Pons (tissue), 1 donor: ENCODE measurements around the gene ZNF689.
"Not testable (repeated sequence)": the region's sequence is repeated elsewhere in the genome, so short reads cannot be mapped to it uniquely, and the experiment has no call there.

ENCODE experiments used
- DNase-seq: peaks from one replicate; pipeline ENCODE4 v3.0.0-alpha.2; 2016; ENCODE audit warnings: low spot score

The ZNF689 gene

GRCh38 chr16:30600215-30600614 is 10.0 kb downstream of the ZNF689 start:
- DNase-seq = no peak

- DNase-seq = no peak
Observed at GRCh38 chr16:30592871-30593270, 17.3 kb downstream of the ZNF689 start.

GRCh38 chr16:30590869-30591268 is 19.3 kb downstream of the ZNF689 start:
- DNase-seq = not testable (repeated sequence)

- DNase-seq = not testable (repeated sequence)
Observed at GRCh38 chr16:30589582-30589981, 20.6 kb downstream of the ZNF689 start.

- DNase-seq = no peak
Observed at GRCh38 chr16:30588651-30589050, 21.5 kb downstream of the ZNF689 start.

GRCh38 chr16:30585400-30586191 is 24.6 kb downstream of the ZNF689 start, which contains the start of gene ZNF785:
Gene ZNF785, minus strand, starts transcription at chr16:30585697. Its CDS starts 86 bp downstream, at chr16:30585611.
- DNase-seq = peak; percentile 99

GRCh38 chr16:30585022-30585399 is 25.2 kb downstream of the ZNF689 start:
- peak; percentile 23 for DNase-seq

- no peak for DNase-seq
Observed at GRCh38 chr16:30582611-30583340, 27.4 kb downstream of the ZNF689 start.

GRCh38 chr16:30581457-30581856 is 28.7 kb downstream of the ZNF689 start:
- no peak for DNase-seq

GRCh38 chr16:30574678-30575077 is 35.5 kb downstream of the ZNF689 start:
- DNase-seq = no peak

- peak; percentile 99 for DNase-seq
Observed at GRCh38 chr16:30571445-30572322, 38.5 kb downstream of the ZNF689 start, which contains the start of gene ZNF688. Gene ZNF688, minus strand, starts transcription at chr16:30571714. Its CDS starts 85 bp downstream, at chr16:30571629.

GRCh38 chr16:30570636-30571444 is 39.3 kb downstream of the ZNF689 start:
- no peak for DNase-seq

GRCh38 chr16:30569746-30570635 is 40.2 kb downstream of the ZNF689 start:
- no peak for DNase-seq

GRCh38 chr16:30569281-30569680 is 40.9 kb downstream of the ZNF689 start:
- no peak for DNase-seq

- no peak for DNase-seq
Observed at GRCh38 chr16:30567991-30568638, 42.1 kb downstream of the ZNF689 start.

GRCh38 chr16:30567160-30567990 is 42.8 kb downstream of the ZNF689 start:
- no peak for DNase-seq

- DNase-seq = no peak
Observed at GRCh38 chr16:30566531-30566930, 43.7 kb downstream of the ZNF689 start.

- no peak for DNase-seq
Observed at GRCh38 chr16:30565984-30566383, 44.2 kb downstream of the ZNF689 start.

- no peak for DNase-seq
Observed at GRCh38 chr16:30565526-30565925, 44.7 kb downstream of the ZNF689 start.
